ENCODE measurements around the gene TUB.

TUB gene

GRCh38 chr11:8105133-8105532 lies 24.1 kb downstream of the TUB start:
- Mint-ChIP-seq H3K27me3 (peaks cover 0 to 8% of the 10 kb centered on the region in 2 donors), H3K9me3 (no peaks in the 10 kb centered on the region), H3K4me3 (no peak overlapping the region), H3K36me3 (ENCODE audit: insufficient read depth) (no peaks in the 10 kb centered on the region), H3K4me1 (ENCODE audit: low read depth in 2 of 2) (no peaks in the 10 kb centered on the region), H3K27ac (no peak overlapping the region)
- ATAC-seq (replicated peaks) (no peak), DNase-seq (no peak)

GRCh38 chr11:8105666-8106065 lies 24.7 kb downstream of the TUB start:
- H3K36me3 Mint-ChIP-seq (ENCODE audit: insufficient read depth): no peaks in the 10 kb centered on the region
- DNase-seq: no peak
- no peaks in the 10 kb centered on the region for H3K4me1 Mint-ChIP-seq (ENCODE audit: low read depth in 2 of 2)
- ATAC-seq (replicated peaks): no peak
- H3K27ac Mint-ChIP-seq: no peak overlapping the region
- H3K4me3 Mint-ChIP-seq: no peak overlapping the region
- no peaks in the 10 kb centered on the region for H3K9me3 Mint-ChIP-seq
- H3K27me3 Mint-ChIP-seq: peaks cover 0 to 13% of the 10 kb centered on the region in 2 donors

GRCh38 chr11:8106679-8107078 lies 25.7 kb downstream of the TUB start:
- H3K4me3 Mint-ChIP-seq: no peak overlapping the region
- DNase-seq: no peak
- H3K27ac Mint-ChIP-seq: no peak overlapping the region
- H3K36me3 Mint-ChIP-seq (ENCODE audit: insufficient read depth): no peaks in the 10 kb centered on the region
- no peaks in the 10 kb centered on the region for H3K9me3 Mint-ChIP-seq
- H3K27me3 Mint-ChIP-seq: peaks cover 6 to 23% of the 10 kb centered on the region in 2 donors
- H3K4me1 Mint-ChIP-seq (ENCODE audit: low read depth in 2 of 2): no peaks in the 10 kb centered on the region
- ATAC-seq (replicated peaks): no peak

- no peak overlapping the region for H3K4me3 Mint-ChIP-seq
- no peak overlapping the region for H3K27ac Mint-ChIP-seq
- peaks cover 6 to 23% of the 10 kb centered on the region in 2 donors for H3K27me3 Mint-ChIP-seq
- H3K9me3 Mint-ChIP-seq: no peaks in the 10 kb centered on the region
- DNase-seq (no peak), ATAC-seq (replicated peaks) (no peak)
- no peaks in the 10 kb centered on the region for H3K4me1 Mint-ChIP-seq (ENCODE audit: low read depth in 2 of 2)
- no peaks in the 10 kb centered on the region for H3K36me3 Mint-ChIP-seq (ENCODE audit: insufficient read depth)
These were observed 26.6 kb downstream of the TUB start for GRCh38 chr11:8107642-8108041.

- no peak overlapping the region for H3K27ac Mint-ChIP-seq
- H3K36me3 Mint-ChIP-seq (ENCODE audit: insufficient read depth): no peaks in the 10 kb centered on the region
- DNase-seq (no peak), ATAC-seq (replicated peaks) (no peak)
- no peaks in the 10 kb centered on the region for H3K9me3 Mint-ChIP-seq
- H3K27me3 Mint-ChIP-seq: peaks cover 6 to 26% of the 10 kb centered on the region in 2 donors
- H3K4me1 Mint-ChIP-seq (ENCODE audit: low read depth in 2 of 2): no peaks in the 10 kb centered on the region
- H3K4me3 Mint-ChIP-seq: no peak overlapping the region
These were observed 27.4 kb downstream of the TUB start for GRCh38 chr11:8108421-8108820.

- ATAC-seq (replicated peaks) (no peak), DNase-seq (no peak)
- Mint-ChIP-seq H3K27ac (no peak overlapping the region), H3K9me3 (peaks cover 0 to under 1% of the 10 kb centered on the region in 2 donors), H3K27me3 (peaks cover 6 to 33% of the 10 kb centered on the region in 2 donors), H3K4me1 (ENCODE audit: low read depth in 2 of 2) (no peaks in the 10 kb centered on the region), H3K4me3 (no peak overlapping the region), H3K36me3 (ENCODE audit: insufficient read depth) (no peaks in the 10 kb centered on the region)
These were observed 28.7 kb downstream of the TUB start for GRCh38 chr11:8109675-8110074.

GRCh38 chr11:8110396-8110795 lies 29.4 kb downstream of the TUB start:
- Mint-ChIP-seq H3K27me3 (peaks cover 6 to 33% of the 10 kb centered on the region in 2 donors), H3K27ac (no peak overlapping the region), H3K4me3 (no peak overlapping the region), H3K4me1 (ENCODE audit: low read depth in 2 of 2) (no peaks in the 10 kb centered on the region), H3K36me3 (ENCODE audit: insufficient read depth) (no peaks in the 10 kb centered on the region), H3K9me3 (peaks cover 1 to 5% of the 10 kb centered on the region in 2 donors)
- ATAC-seq (replicated peaks) (no peak), DNase-seq (no peak)

- peaks cover 1 to 5% of the 10 kb centered on the region in 2 donors for H3K9me3 Mint-ChIP-seq
- H3K27me3 Mint-ChIP-seq: peaks cover 6 to 33% of the 10 kb centered on the region in 2 donors
- no peak overlapping the region for H3K4me3 Mint-ChIP-seq
- H3K36me3 Mint-ChIP-seq (ENCODE audit: insufficient read depth): no peaks in the 10 kb centered on the region
- DNase-seq (no peak), ATAC-seq (replicated peaks) (no peak)
- no peaks in the 10 kb centered on the region for H3K4me1 Mint-ChIP-seq (ENCODE audit: low read depth in 2 of 2)
- H3K27ac Mint-ChIP-seq: no peak overlapping the region
These were observed 30.6 kb downstream of the TUB start for GRCh38 chr11:8111636-8112035.

GRCh38 chr11:8122173-8122764 lies 41.3 kb downstream of the TUB start:
- Mint-ChIP-seq H3K36me3 (ENCODE audit: insufficient read depth) (peaks cover 3% of the 10 kb centered on the region), H3K27ac (no peak overlapping the region), H3K9me3 (no peaks in the 10 kb centered on the region), H3K4me1 (ENCODE audit: low read depth in 2 of 2) (no peaks in the 10 kb centered on the region), H3K4me3 (no peak overlapping the region), H3K27me3 (no peaks in the 10 kb centered on the region)
- ATAC-seq (replicated peaks): no peak
- no peak for DNase-seq

- Mint-ChIP-seq H3K27ac (no peak overlapping the region), H3K4me3 (no peak overlapping the region), H3K4me1 (ENCODE audit: low read depth in 2 of 2) (no peaks in the 10 kb centered on the region), H3K9me3 (no peaks in the 10 kb centered on the region), H3K27me3 (no peaks in the 10 kb centered on the region), H3K36me3 (ENCODE audit: insufficient read depth) (no peaks in the 10 kb centered on the region)
- ATAC-seq (replicated peaks) (no peak), DNase-seq (no peak)
These were observed 45.8 kb downstream of the TUB start for GRCh38 chr11:8126649-8127289.

- Mint-ChIP-seq H3K27ac (no peak overlapping the region), H3K9me3 (no peaks in the 10 kb centered on the region), H3K4me3 (no peak overlapping the region), H3K36me3 (ENCODE audit: insufficient read depth) (no peaks in the 10 kb centered on the region), H3K4me1 (ENCODE audit: low read depth in 2 of 2) (no peaks in the 10 kb centered on the region), H3K27me3 (no peaks in the 10 kb centered on the region)
- ATAC-seq (replicated peaks) (no peak), DNase-seq (no peak)
These were observed 46.4 kb downstream of the TUB start for GRCh38 chr11:8127447-8127846.

- no peaks in the 10 kb centered on the region for H3K4me1 Mint-ChIP-seq (ENCODE audit: low read depth in 2 of 2)
- H3K36me3 Mint-ChIP-seq (ENCODE audit: insufficient read depth): no peaks in the 10 kb centered on the region
- H3K27ac Mint-ChIP-seq: no peak overlapping the region
- DNase-seq (no peak), ATAC-seq (replicated peaks) (no peak)
- no peak overlapping the region for H3K4me3 Mint-ChIP-seq
- H3K27me3 Mint-ChIP-seq: no peaks in the 10 kb centered on the region
- H3K9me3 Mint-ChIP-seq: no peaks in the 10 kb centered on the region
These were observed 57.5 kb downstream of the TUB start for GRCh38 chr11:8138526-8138925.

- no peak for ATAC-seq (replicated peaks)
- H3K27me3 Mint-ChIP-seq: no peaks in the 10 kb centered on the region
These were observed 68.7 kb downstream of the TUB start for GRCh38 chr11:8149726-8150125.

More at GRCh38 chr11:8149726-8150125, 68.7 kb downstream of the TUB start:
- no peak for DNase-seq
- Mint-ChIP-seq H3K27ac (no peak overlapping the region), H3K9me3 (no peaks in the 10 kb centered on the region), H3K4me1 (ENCODE audit: low read depth in 2 of 2) (no peaks in the 10 kb centered on the region), H3K4me3 (no peak overlapping the region), H3K36me3 (ENCODE audit: insufficient read depth) (no peaks in the 10 kb centered on the region)

Measured in effector memory CD8-positive, alpha-beta T cell (primary cell).